ENCODE results near the gene ARHGAP10.

Gene ARHGAP10

GRCh38 chr4:147805946-147806345 lies 74.1 kb downstream of the ARHGAP10 start:
- intact Hi-C loops (cut with micrococcal nuclease): no loop called here
- H3K27ac Mint-ChIP-seq: no peak overlapping the region
- H3K4me1 Mint-ChIP-seq (ENCODE audit: low read depth): peaks cover 91% of the 10 kb centered on the region
- no peaks in the 10 kb centered on the region for H3K9me3 Mint-ChIP-seq
- H3K4me3 Mint-ChIP-seq: no peak overlapping the region
- H3K27me3 Mint-ChIP-seq: no peaks in the 10 kb centered on the region
- H3K36me3 Mint-ChIP-seq (ENCODE audit: low read depth): peaks cover 41% of the 10 kb centered on the region

GRCh38 chr4:147808447-147808846 lies 76.6 kb downstream of the ARHGAP10 start:
- no peaks in the 10 kb centered on the region for H3K9me3 Mint-ChIP-seq
- intact Hi-C loops (cut with micrococcal nuclease): no loop called here
- peak overlapping the region; percentile 91 for H3K27ac Mint-ChIP-seq

DNA sequence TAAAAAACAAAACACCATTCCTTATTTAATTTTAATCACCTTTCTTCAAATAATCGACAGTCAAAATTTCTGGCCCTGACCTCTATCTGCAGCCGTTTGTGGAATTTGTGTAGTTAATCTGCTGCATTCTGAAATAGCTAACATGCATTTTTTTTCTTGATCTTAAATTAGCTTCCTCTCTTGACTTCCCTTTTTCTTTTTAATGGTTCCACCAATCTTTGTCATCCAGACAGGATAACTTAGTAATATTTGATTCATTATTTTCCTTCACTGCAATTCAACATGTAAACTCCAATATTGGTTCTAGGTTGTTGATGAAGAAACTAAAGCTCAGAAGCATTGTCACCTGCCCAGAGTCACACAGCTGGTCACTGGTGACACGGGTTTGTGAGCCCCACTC lies 77.3 kb downstream of the ARHGAP10 start:
- peak overlapping the region; percentile 53 for H3K4me3 Mint-ChIP-seq
- H3K27me3 Mint-ChIP-seq: no peaks in the 10 kb centered on the region
- peaks cover 92% of the 10 kb centered on the region for H3K4me1 Mint-ChIP-seq (ENCODE audit: low read depth)
- no peaks in the 10 kb centered on the region for H3K9me3 Mint-ChIP-seq
- peaks cover 48% of the 10 kb centered on the region for H3K36me3 Mint-ChIP-seq (ENCODE audit: low read depth)
- peak overlapping the region; percentile 91 for H3K27ac Mint-ChIP-seq
- intact Hi-C loops (cut with micrococcal nuclease): no loop called here

More at GRCh38 chr4:147808447-147808846, 76.6 kb downstream of the ARHGAP10 start:
- Mint-ChIP-seq H3K4me1 (ENCODE audit: low read depth) (peaks cover 92% of the 10 kb centered on the region), H3K27me3 (no peaks in the 10 kb centered on the region), H3K36me3 (ENCODE audit: low read depth) (peaks cover 44% of the 10 kb centered on the region), H3K4me3 (peak overlapping the region; percentile 53)

DNA sequence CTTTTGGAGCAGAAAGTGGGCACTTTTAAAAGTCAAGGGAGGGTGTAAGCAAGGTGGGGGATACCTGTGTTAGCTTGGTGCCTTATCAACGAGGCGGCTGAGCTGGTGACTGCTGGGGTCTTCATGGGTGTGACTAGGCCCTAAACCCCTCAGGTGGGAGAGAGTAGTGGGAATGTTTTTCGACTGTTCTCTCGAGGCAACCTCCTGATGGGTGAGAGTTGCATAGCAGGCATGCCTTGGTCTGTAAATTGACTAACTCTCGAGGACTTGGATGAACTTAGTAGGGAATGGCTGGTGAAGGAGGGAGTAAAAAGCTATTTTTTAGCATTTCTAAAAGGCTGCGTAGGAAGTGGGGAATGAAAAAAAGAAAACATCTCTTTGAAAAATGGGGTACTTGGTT lies 80.0 kb downstream of the ARHGAP10 start:
- no peaks in the 10 kb centered on the region for H3K9me3 Mint-ChIP-seq
- intact Hi-C loops (cut with micrococcal nuclease): loop anchor here (5.0 kb wide), 1 partner anchor 35 kb away; no protein-coding TSS in a partner anchor

GRCh38 chr4:147813109-147813773 lies 81.4 kb downstream of the ARHGAP10 start:
- H3K27me3 Mint-ChIP-seq: no peaks in the 10 kb centered on the region
- no peaks in the 10 kb centered on the region for H3K9me3 Mint-ChIP-seq
- H3K4me3 Mint-ChIP-seq: no peak overlapping the region
- peaks cover 95% of the 10 kb centered on the region for H3K4me1 Mint-ChIP-seq (ENCODE audit: low read depth)
- peak overlapping the region; percentile 64 for H3K27ac Mint-ChIP-seq
- intact Hi-C loops (cut with micrococcal nuclease): loop anchor here (5.0 kb wide), 1 partner anchor 36 kb away; no protein-coding TSS in a partner anchor
- peaks cover 57% of the 10 kb centered on the region for H3K36me3 Mint-ChIP-seq (ENCODE audit: low read depth)

More for the DNA sequence above, 80.0 kb downstream of the ARHGAP10 start:
- H3K4me1 Mint-ChIP-seq (ENCODE audit: low read depth): peaks cover 95% of the 10 kb centered on the region
- no peak overlapping the region for H3K4me3 Mint-ChIP-seq
- H3K36me3 Mint-ChIP-seq (ENCODE audit: low read depth): peaks cover 49% of the 10 kb centered on the region
- H3K27me3 Mint-ChIP-seq: no peaks in the 10 kb centered on the region
- peak overlapping the region; percentile 57 for H3K27ac Mint-ChIP-seq

DNA sequence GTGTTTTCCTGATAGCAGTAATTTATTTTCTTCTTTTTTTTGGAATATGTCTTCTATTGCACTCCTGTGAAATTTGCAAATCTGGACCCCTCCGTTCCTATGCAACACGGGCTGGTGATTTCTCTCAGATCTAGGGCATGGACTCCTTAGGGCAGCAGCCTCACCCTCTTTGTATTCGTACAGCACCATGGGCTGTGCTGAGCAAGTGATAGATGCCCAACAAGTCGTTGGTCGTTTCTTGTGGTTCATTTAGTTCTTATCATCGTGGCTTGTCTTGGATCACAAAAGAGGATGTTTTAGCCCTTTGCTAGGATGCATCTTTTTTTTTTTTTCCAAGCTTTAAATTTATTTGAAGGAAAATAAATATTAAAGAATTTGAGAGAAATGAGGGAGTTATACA lies 82.1 kb downstream of the ARHGAP10 start:
- H3K9me3 Mint-ChIP-seq: no peaks in the 10 kb centered on the region
- H3K36me3 Mint-ChIP-seq (ENCODE audit: low read depth): peaks cover 57% of the 10 kb centered on the region
- peaks cover 90% of the 10 kb centered on the region for H3K4me1 Mint-ChIP-seq (ENCODE audit: low read depth)
- no peaks in the 10 kb centered on the region for H3K27me3 Mint-ChIP-seq
- H3K27ac Mint-ChIP-seq: peak overlapping the region; percentile 64
- intact Hi-C loops (cut with micrococcal nuclease): loop anchor here (5.0 kb wide), 1 partner anchor 37 kb away; no protein-coding TSS in a partner anchor
- no peak overlapping the region for H3K4me3 Mint-ChIP-seq

DNA sequence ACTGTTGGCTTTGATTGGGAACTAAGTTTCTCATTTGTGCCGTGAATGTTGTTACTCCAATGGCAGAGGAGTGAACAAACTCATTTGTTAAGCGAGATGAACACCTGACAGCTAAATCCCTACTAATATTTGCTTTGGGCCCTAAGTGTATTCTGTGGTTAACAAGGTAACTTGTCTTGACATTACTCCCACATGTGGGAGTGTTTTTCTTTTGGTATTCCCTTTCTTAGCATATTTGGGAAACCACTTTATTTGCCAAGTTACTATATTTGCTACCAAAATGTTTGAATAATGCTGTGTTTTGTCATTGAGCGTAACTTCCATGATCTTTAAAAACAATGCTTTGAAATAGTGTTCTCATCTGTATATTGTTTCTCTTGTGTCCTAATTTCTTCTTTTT lies 82.5 kb downstream of the ARHGAP10 start:
- H3K4me1 Mint-ChIP-seq (ENCODE audit: low read depth): peaks cover 86% of the 10 kb centered on the region
- intact Hi-C loops (cut with micrococcal nuclease): loop anchor here (5.0 kb wide), 1 partner anchor 37 kb away; no protein-coding TSS in a partner anchor
- H3K4me3 Mint-ChIP-seq: no peak overlapping the region
- peak overlapping the region; percentile 81 for H3K27ac Mint-ChIP-seq
- H3K27me3 Mint-ChIP-seq: no peaks in the 10 kb centered on the region
- H3K36me3 Mint-ChIP-seq (ENCODE audit: low read depth): peaks cover 56% of the 10 kb centered on the region
- H3K9me3 Mint-ChIP-seq: no peaks in the 10 kb centered on the region

GRCh38 chr4:147815741-147816140 lies 83.9 kb downstream of the ARHGAP10 start:
- peak overlapping the region; percentile 81 for H3K27ac Mint-ChIP-seq

GRCh38 chr4:147816382-147817254 lies 84.7 kb downstream of the ARHGAP10 start:
- Mint-ChIP-seq H3K27me3 (no peaks in the 10 kb centered on the region), H3K36me3 (ENCODE audit: low read depth) (peaks cover 55% of the 10 kb centered on the region), H3K9me3 (no peaks in the 10 kb centered on the region), H3K4me1 (ENCODE audit: low read depth) (peaks cover 82% of the 10 kb centered on the region), H3K4me3 (no peak overlapping the region), H3K27ac (peak overlapping the region; percentile 81)
- intact Hi-C loops (cut with micrococcal nuclease): no loop called here

More at GRCh38 chr4:147815741-147816140, 83.9 kb downstream of the ARHGAP10 start:
- peaks cover 57% of the 10 kb centered on the region for H3K36me3 Mint-ChIP-seq (ENCODE audit: low read depth)
- peak overlapping the region; percentile 23 for H3K4me3 Mint-ChIP-seq
- no peaks in the 10 kb centered on the region for H3K9me3 Mint-ChIP-seq
- peaks cover 83% of the 10 kb centered on the region for H3K4me1 Mint-ChIP-seq (ENCODE audit: low read depth)
- H3K27me3 Mint-ChIP-seq: no peaks in the 10 kb centered on the region
- intact Hi-C loops (cut with micrococcal nuclease): no loop called here

GRCh38 chr4:147820975-147821374 lies 89.1 kb downstream of the ARHGAP10 start:
- peaks cover 83% of the 10 kb centered on the region for H3K4me1 Mint-ChIP-seq (ENCODE audit: low read depth)
- peak overlapping the region; percentile 63 for H3K27ac Mint-ChIP-seq
- peaks cover 65% of the 10 kb centered on the region for H3K36me3 Mint-ChIP-seq (ENCODE audit: low read depth)
- H3K9me3 Mint-ChIP-seq: no peaks in the 10 kb centered on the region
- H3K27me3 Mint-ChIP-seq: no peaks in the 10 kb centered on the region
- intact Hi-C loops (cut with micrococcal nuclease): no loop called here
- no peak overlapping the region for H3K4me3 Mint-ChIP-seq

- H3K36me3 Mint-ChIP-seq (ENCODE audit: low read depth): peaks cover 70% of the 10 kb centered on the region
- H3K4me3 Mint-ChIP-seq: no peak overlapping the region
- H3K27ac Mint-ChIP-seq: peak overlapping the region; percentile 93
- H3K27me3 Mint-ChIP-seq: no peaks in the 10 kb centered on the region
- H3K9me3 Mint-ChIP-seq: no peaks in the 10 kb centered on the region
- H3K4me1 Mint-ChIP-seq (ENCODE audit: low read depth): peaks cover 83% of the 10 kb centered on the region
- intact Hi-C loops (cut with micrococcal nuclease): no loop called here
Measured at GRCh38 chr4:147821555-147821954, 89.7 kb downstream of the ARHGAP10 start.

- no peak overlapping the region for H3K4me3 Mint-ChIP-seq
- intact Hi-C loops (cut with micrococcal nuclease): no loop called here
Measured at GRCh38 chr4:147822128-147822527, 90.2 kb downstream of the ARHGAP10 start.

GRCh38 chr4:147823130-147823529 lies 91.2 kb downstream of the ARHGAP10 start:
- Mint-ChIP-seq H3K27ac (peak overlapping the region; percentile 93), H3K9me3 (no peaks in the 10 kb centered on the region), H3K4me1 (ENCODE audit: low read depth) (peaks cover 83% of the 10 kb centered on the region), H3K36me3 (ENCODE audit: low read depth) (peaks cover 75% of the 10 kb centered on the region), H3K27me3 (no peaks in the 10 kb centered on the region), H3K4me3 (no peak overlapping the region)
- intact Hi-C loops (cut with micrococcal nuclease): no loop called here

More at GRCh38 chr4:147822128-147822527, 90.2 kb downstream of the ARHGAP10 start:
- Mint-ChIP-seq H3K27ac (peak overlapping the region; percentile 93), H3K4me1 (ENCODE audit: low read depth) (peaks cover 83% of the 10 kb centered on the region), H3K36me3 (ENCODE audit: low read depth) (peaks cover 75% of the 10 kb centered on the region), H3K9me3 (no peaks in the 10 kb centered on the region), H3K27me3 (no peaks in the 10 kb centered on the region)

DNA sequence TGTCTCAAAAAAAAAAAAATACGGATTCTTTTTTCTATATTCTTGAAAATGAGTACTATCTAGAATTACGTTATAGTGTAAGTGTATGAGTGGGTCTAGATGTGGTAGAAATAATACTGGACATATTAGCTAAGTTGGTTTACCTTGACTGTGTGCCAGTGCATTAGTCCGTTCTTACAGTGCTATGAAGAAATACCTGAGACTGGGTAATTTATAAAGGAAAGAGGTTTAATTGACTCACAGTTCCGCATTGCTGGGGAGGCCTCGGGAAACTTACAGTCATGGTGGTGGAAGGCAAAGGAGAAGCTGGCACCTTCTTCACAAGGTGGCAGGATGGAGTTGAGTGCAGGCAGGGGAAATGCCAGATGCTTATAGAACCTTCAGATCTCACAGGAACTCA lies 92.4 kb downstream of the ARHGAP10 start:
- Mint-ChIP-seq H3K4me1 (ENCODE audit: low read depth) (peaks cover 90% of the 10 kb centered on the region), H3K9me3 (no peaks in the 10 kb centered on the region), H3K27me3 (no peaks in the 10 kb centered on the region), H3K4me3 (no peak overlapping the region), H3K36me3 (ENCODE audit: low read depth) (peaks cover 86% of the 10 kb centered on the region), H3K27ac (peak overlapping the region; percentile 93)
- intact Hi-C loops (cut with micrococcal nuclease): no loop called here
